HG03571 (cell line): ENCODE data around the gene HNRNPH1.

Experiments
- ATAC-seq: cut with Tn5 transposase; IDR thresholded peaks from one replicate; pipeline ENCODE4 v1.9.1; 2021; ENCODE audit not compliant: unreplicated experiment

The HNRNPH1 gene

DNA sequence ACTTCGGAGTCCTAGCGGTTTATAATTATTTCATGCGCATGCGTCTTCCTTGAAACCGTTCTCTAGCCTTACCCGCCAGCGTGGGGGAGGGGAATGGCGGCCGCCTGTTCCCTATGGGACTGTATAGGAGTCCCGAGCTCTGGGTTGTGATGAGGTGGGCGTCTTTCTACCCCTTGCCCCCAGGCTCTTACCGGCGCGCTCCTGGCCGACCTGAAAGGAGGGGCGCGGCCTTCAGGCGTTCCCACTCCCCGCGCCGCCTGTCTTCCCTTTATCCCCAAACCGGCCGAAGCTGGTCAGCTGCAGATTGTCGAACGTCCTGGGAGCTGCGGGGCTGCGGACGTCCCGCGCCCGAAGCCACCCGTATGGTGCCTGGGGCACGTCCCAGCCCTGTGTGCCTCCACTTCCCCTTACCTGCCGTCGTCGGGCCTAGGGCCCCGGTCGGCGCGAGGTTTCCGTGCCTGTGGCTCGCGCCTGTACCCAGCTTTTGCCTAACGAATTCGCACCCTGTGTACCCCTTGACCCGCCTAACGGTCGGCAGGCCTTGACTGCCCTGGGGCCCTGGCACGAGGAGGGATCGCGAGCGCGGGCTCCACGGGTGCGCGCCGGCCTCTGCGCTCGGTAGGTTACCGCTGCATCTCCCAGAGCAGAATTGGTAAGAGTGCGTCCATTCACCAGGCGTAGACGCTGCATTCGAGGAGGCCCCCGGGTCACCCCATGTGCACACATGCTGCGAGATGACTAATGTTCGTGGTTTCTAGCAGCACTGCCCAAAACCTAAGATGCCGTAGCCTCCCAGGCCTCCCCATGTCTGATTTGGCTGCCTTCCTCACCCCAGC, 653 bp upstream of the HNRNPH1 start:
- ATAC-seq = peak; percentile 9

DNA sequence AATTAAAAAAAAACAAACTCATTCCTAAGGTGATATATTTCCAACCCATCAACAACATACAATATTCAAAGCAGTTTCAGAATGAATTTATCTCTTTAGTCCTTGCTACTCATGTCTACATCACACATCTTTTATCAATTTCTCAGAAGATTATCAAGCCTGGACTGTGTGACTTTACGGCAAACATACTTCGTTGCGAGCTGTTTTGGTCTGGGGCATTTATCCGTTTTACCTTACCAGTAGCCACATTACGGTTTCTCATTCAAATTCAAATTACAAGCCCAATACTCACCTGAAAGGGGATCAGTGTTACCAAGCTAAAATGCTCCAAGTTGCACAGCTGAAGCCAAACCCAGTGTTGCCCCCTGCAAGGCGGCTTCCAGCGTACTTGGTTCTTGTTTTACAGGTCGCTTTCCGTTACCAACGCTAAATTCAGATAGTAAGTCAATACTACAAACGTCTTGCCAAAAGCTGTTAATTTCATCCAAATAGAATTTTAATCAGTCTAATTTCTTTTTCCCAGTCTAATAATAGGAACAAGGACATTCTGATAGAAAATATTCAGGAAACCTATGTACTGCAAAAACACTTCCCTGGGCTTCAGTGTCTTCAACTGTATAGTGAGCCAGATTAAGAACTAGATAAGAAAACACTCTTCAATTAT, 1.8 kb downstream of the HNRNPH1 start:
- ATAC-seq = no peak

DNA sequence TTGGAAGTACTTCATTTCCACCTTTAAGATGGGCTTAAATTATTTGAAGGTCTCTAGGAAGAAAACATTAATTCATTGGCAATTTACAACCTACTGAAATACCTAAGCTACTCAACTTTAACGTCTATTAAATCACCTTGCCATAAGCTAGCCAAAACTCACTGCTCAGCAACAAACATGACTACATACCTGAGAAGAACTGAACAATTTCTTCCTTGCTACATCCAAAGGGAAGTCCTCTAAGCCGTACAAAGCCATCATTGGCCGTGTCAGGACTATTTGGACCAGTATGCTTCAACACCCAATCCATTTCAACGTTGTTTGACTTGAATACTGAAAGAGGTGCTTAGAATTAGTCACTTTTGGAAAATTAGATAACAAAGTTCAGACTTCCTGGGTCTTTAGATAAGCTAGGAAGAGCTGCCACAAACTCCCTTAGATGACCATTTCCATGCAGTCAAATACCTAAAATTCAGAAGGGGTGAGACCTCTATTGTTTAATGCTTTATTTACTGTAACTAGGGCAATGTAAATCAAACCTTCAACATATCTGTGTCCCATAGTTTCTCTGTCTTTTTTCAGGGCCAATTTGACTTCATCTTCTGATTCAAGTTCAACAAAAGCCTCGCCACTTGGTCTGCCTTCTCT, 2.6 kb downstream of the HNRNPH1 start:
- no peak for ATAC-seq

DNA sequence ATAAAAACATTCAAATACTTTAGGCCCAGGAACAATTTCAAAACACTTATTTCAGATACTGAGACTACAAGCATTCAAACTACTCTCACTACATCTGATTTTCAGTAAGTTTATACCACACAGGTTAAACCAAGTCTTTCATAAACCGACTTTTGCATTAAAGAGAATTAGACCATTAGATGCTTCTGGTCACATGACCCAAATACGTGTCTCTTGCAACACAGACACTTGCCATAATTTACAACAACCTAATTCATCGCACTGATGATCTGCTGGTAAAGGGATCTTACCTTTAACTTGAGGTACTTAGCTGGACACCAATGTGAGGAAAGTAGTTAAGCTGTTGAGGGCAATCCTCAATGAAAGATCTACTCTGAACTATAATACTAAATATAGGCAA, 3.2 kb downstream of the HNRNPH1 start:
- ATAC-seq = no peak

DNA sequence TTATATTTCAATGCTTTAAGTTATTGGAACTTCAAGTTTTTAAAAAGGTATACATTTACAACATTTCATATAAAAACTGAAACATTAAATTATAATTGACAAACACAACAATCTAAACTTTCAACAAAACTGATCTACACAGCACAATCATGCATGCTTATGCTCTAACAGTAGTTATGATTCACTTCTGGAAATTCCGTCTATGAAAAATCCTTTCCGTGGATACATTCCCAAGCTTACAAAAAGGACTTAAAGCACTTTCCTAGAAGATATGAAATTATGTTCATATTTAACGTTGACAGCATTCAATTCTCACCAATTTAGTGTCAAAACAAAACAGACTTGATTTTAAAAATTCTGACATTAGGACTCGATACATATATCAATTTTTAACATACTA, 3.7 kb downstream of the HNRNPH1 start:
- no peak for ATAC-seq

- no peak for ATAC-seq
Measured at GRCh38 chr5:179618923-179619554, 4.4 kb downstream of the HNRNPH1 start.

DNA sequence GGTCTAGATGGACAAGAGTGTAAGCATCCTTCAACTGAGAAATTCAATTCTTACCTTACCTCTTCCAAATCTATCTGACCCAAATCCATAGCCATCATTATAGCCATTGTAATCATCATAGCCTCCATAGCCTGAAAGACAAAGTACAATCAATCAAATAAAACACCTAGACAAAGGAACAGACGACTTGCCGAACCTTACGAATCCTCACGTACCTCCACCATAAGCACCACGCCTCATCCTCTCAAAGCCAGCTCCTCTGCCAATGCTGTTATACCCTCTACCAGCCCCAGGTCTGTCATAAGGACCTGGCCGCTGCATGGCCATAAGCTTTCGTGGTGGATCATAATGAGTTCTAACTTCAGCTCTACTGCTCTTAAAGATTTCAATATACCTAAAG, 5.5 kb downstream of the HNRNPH1 start:
- no peak for ATAC-seq

DNA sequence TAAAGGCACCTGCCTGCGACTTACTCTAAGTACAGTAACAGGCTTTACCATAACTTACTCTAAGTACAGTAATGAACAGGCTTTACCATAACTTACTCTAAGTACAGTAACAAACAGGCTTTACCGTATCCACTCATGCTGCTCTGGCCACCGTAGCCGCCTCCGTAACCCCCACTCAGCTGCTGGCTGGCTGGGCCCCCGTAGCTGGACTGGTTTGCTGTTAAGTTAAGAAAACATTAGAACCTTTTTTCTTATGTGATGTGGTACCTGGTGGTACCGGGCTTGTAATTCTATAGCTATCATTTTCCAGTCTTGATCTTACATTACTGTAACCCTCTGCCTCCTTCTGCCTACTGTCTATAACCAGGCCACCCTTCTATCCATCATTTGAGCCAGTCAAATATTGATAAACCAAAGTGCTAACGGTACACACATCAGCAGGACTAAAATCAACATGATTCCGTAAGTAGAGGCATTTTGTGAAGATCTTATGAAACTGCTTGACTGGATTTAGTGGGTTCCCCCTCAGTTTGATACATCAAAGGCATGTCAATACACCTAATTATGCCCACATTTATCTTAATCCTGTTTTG, 7.4 kb downstream of the HNRNPH1 start:
- ATAC-seq = no peak

- ATAC-seq = no peak
Measured at GRCh38 chr5:179615203-179615602, 8.3 kb downstream of the HNRNPH1 start.

- no peak for ATAC-seq
Measured at GRCh38 chr5:179614745-179615144, 8.7 kb downstream of the HNRNPH1 start.

- no peak for ATAC-seq
Measured at GRCh38 chr5:179613460-179614071, 9.9 kb downstream of the HNRNPH1 start.

GRCh38 chr5:179612577-179613459, 10.7 kb downstream of the HNRNPH1 start:
- ATAC-seq = no peak

DNA sequence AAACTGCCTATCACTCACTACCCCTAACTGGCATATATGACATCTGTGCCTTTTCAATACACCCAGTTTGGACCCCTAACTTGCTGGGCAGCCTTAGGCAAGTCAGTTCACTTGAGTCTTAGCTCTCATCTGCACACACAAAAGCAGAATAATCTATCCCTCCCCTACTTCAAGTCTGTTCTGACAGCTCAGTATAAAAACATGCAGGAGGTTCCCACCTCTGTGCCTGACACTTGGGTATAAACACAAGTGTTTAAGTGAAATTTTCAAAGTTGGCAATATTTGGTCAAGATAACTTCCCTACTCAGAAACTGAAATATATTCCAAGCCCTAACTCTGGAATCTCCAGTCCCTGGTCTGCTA, 12.6 kb downstream of the HNRNPH1 start:
- no peak for ATAC-seq

GRCh38 chr5:179610109-179610902, 13.2 kb downstream of the HNRNPH1 start:
- ATAC-seq = no peak

GRCh38 chr5:179609834-179610108, 13.7 kb downstream of the HNRNPH1 start:
- no peak for ATAC-seq

DNA sequence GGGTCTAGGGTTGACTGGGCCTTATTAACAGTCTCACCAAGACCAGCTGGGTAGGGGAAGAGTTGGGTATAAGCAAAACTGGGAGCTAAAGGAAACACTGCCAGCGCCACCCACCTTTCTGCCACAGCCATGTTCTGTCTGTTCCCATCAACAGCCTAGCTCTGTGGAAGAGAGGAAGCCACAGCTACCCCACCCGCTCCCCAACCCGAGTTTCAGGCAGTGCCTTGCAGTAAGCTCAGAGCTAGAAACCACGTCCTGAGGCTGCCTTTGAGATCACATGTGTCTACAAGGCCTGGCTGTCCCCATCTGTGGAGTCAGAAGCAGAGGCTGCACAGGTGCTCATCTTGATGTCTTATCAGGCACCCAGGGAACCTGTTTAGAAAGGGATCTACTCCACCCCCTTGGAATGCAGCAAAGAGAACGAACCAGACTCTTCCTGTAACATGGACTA, 15.3 kb downstream of the HNRNPH1 start:
- no peak for ATAC-seq

DNA sequence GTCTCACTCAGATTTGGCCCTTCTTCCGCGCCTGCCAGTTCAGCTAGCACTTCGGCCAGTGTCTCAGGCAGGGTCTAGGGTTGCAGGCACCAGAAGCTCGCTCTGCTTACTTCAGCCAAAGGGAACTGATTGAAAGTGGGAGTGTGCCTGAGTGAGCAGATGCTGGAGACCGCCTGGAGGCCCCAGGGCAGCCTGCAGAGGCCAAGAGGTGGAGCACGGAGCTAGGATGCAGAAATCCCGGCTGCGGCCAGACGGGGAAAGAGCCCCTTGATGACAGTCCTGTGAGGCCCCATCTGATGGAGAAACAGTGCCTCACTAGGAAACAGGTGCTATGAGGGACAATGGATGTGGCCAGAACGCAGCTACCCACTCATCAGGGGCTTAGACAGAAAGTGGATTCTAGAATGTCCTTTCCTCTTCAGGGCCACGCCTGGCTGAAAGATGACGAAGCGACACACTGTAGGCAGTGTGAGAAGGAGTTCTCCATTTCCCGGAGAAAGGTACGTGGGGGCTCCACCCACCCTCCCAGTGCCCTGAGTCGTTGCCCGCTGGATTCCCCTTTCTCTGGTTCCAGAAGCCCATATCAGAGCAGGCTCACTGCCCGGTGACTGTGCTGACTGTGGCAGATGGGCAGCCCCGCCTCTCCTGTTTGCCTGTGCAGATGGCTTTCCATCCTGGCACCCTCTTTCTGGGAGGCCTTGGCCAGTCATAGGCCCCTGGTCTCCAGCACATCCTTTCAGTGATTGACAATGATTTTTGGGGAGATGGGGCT, 16.1 kb downstream of the HNRNPH1 start:
- no peak for ATAC-seq

DNA sequence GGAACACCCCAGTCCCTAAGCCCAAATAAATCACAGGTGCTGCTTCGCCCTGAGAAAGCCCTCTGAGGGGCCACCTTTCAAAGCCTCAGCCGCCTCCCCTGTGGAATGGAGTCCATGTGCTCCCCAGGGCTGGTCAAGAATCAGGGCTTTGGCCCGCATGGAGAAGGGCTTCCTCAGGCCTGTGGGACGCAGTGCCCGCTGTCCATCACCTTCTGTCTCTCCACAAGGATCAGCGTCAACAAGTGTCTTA, 16.6 kb downstream of the HNRNPH1 start:
- ATAC-seq = no peak
